Activated T-cell treated with anti-CD3 and anti-CD28 coated beads, Interleukin-2, amount 50 U/mL, for 72 hours (primary cell): Measurements from ENCODE around the gene ZDHHC11. TPM values are rescaled to one million over a fixed set of nuclear protein-coding genes. Genes with fewer than 3 reads are reported as not detected.
"Not testable (repeated sequence)": the region's sequence is repeated elsewhere in the genome, so short reads cannot be mapped to it uniquely, and the experiment has no call there.

Source experiments
- ATAC-seq, 2 donors: fragments of 150-1000 bp; cut with Tn5 transposase; replicated peaks in 1 of 2; 2 replicates each; pipeline ENCODE4 v1.10.0; 2021; ENCODE audit warnings: moderate library complexity in 2 of 2, mild to moderate bottlenecking in 1 of 2
- DNase-seq, 2 donors: peaks; one replicate each; pipeline ENCODE4 v3.0.0; 2021 to 2022; ENCODE audit warnings: mixed read lengths in 1 of 2
- H3K27ac Mint-ChIP-seq: one replicate; pipeline ENCODE4 v1.8.0; 2022; ENCODE audit warnings: mild to moderate bottlenecking, moderate library complexity, mixed read lengths
- H3K27me3 Mint-ChIP-seq: one replicate; pipeline ENCODE4 v1.8.0; 2022; ENCODE audit warnings: low read depth, mixed read lengths
- H3K36me3 Mint-ChIP-seq, 2 donors: one replicate each; pipeline ENCODE4 v1.8.0; 2022; ENCODE audit warnings: mixed read lengths in 2 of 2, mild to moderate bottlenecking in 1 of 2; ENCODE audit not compliant: insufficient read depth in 2 of 2
- H3K4me1 Mint-ChIP-seq: one replicate; pipeline ENCODE4 v1.8.0; 2022; ENCODE audit warnings: low read depth, mixed read lengths
- H3K4me3 Mint-ChIP-seq, 2 donors: one replicate each; pipeline ENCODE4 v1.8.0; 2022; ENCODE audit warnings: mild to moderate bottlenecking in 2 of 2, mixed read lengths in 2 of 2, moderate library complexity in 2 of 2
- H3K9me3 Mint-ChIP-seq, 2 donors: one replicate each; pipeline ENCODE4 v1.8.0; 2022; ENCODE audit warnings: mixed read lengths in 2 of 2
- total RNA-seq, 2 donors: library from RNA; stranded (reverse); gene quantifications; one replicate each; pipeline ENCODE4 v1.2.3, GENCODE V29; 2022

The ZDHHC11 gene
- total RNA-seq, 2 donors from 2014 or later = 28.3 to 29.5 TPM

- H3K27ac Mint-ChIP-seq, H3K9me3 Mint-ChIP-seq, H3K27me3 Mint-ChIP-seq, H3K4me3 Mint-ChIP-seq, DNase-seq, ATAC-seq, H3K4me1 Mint-ChIP-seq, H3K36me3 Mint-ChIP-seq: not testable (repeated sequence)
Observed at GRCh38 chr5:842402-843221, 8.2 kb downstream of the ZDHHC11 start.

GRCh38 chr5:841531-842401 lies 9.0 kb downstream of the ZDHHC11 start:
- ATAC-seq, DNase-seq, H3K36me3 Mint-ChIP-seq, H3K9me3 Mint-ChIP-seq, H3K4me3 Mint-ChIP-seq, H3K27me3 Mint-ChIP-seq, H3K27ac Mint-ChIP-seq, H3K4me1 Mint-ChIP-seq: not testable (repeated sequence)

DNA sequence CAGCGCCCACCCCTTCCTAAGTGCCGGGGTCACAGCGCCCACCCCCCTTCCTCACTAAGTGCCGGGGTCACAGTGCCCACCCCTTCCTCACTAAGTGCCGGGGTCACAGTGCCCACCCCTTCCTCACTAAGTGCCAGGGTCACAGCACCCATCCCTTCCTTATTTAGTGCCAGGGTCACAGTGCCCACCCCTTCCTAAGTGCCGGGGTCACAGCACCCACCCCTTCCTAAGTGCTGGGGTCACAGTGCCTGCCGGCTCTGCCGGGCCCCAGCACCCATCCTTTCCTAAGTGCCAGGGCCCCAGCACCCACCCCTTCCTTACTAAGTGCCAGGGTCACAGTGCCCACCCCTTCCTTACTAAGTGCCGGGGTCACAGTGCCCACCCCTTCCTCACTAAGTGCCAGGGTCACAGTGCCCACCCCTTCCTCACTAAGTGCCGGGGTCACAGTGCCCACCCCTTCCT lies 9.8 kb downstream of the ZDHHC11 start:
- H3K36me3 Mint-ChIP-seq, H3K9me3 Mint-ChIP-seq, H3K4me1 Mint-ChIP-seq, H3K27ac Mint-ChIP-seq, DNase-seq, ATAC-seq, H3K4me3 Mint-ChIP-seq, H3K27me3 Mint-ChIP-seq: not testable (repeated sequence)

- not testable (repeated sequence) for DNase-seq, H3K4me1 Mint-ChIP-seq, H3K27ac Mint-ChIP-seq, H3K9me3 Mint-ChIP-seq, H3K27me3 Mint-ChIP-seq, ATAC-seq, H3K4me3 Mint-ChIP-seq, H3K36me3 Mint-ChIP-seq
Observed at GRCh38 chr5:840118-840973, 10.4 kb downstream of the ZDHHC11 start.

DNA sequence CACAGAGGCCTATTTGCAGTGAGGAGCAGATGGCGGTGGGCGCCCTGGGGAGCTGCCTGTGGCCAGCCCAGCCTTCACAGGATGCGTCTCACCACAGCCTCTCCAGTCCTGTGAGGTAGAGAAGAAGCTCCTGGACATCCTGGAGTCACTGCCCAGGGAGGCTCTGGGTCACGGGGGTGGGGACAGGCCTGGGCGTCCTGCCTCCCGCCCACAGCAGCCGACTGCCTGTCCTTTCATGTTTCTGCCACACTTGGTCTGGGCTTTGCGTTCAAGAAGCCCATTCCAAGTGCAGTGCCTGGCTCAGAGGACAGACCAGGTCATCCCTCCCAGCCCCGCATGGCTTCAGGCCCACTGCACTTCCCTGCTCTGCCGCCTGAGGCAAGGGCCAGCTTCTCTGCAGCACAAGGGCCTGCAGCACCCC lies 12.3 kb downstream of the ZDHHC11 start:
- not testable (repeated sequence) for DNase-seq, ATAC-seq, H3K27ac Mint-ChIP-seq, H3K4me1 Mint-ChIP-seq, H3K27me3 Mint-ChIP-seq, H3K36me3 Mint-ChIP-seq, H3K4me3 Mint-ChIP-seq, H3K9me3 Mint-ChIP-seq

DNA sequence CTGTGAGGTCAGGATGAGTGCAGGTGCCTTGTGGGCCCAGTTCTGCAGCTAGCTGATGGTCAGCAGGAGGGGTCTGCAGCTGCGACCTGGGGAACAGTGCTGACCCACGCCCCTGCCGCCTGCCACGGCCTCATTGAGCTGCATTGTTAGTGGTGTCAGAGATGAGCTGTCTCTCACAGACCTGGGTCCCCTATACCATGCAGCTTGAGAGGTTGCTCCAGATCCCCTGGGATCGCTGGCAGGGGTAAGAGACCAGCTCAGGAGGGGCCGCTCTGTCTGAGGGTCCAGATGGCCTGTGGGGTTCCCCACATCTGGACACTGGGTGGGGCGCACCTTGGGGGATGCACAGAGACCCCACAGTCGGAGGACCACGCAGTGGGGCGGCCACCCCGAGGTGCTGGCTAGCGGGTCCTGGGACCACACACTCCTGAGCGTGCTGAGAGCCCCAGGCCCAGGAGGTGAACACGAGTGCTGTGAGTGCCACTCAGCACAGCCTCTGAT lies 13.1 kb downstream of the ZDHHC11 start:
- H3K4me1 Mint-ChIP-seq, H3K9me3 Mint-ChIP-seq, ATAC-seq, H3K36me3 Mint-ChIP-seq, H3K27me3 Mint-ChIP-seq, H3K4me3 Mint-ChIP-seq, H3K27ac Mint-ChIP-seq, DNase-seq: not testable (repeated sequence)

GRCh38 chr5:835933-836612 lies 14.7 kb downstream of the ZDHHC11 start:
- H3K4me1 Mint-ChIP-seq, H3K27me3 Mint-ChIP-seq, H3K9me3 Mint-ChIP-seq, ATAC-seq, DNase-seq, H3K27ac Mint-ChIP-seq, H3K36me3 Mint-ChIP-seq, H3K4me3 Mint-ChIP-seq: not testable (repeated sequence)

GRCh38 chr5:834013-834412 lies 16.8 kb downstream of the ZDHHC11 start:
- H3K36me3 Mint-ChIP-seq, H3K9me3 Mint-ChIP-seq, DNase-seq, H3K4me3 Mint-ChIP-seq, H3K27ac Mint-ChIP-seq, ATAC-seq, H3K27me3 Mint-ChIP-seq, H3K4me1 Mint-ChIP-seq: not testable (repeated sequence)

DNA sequence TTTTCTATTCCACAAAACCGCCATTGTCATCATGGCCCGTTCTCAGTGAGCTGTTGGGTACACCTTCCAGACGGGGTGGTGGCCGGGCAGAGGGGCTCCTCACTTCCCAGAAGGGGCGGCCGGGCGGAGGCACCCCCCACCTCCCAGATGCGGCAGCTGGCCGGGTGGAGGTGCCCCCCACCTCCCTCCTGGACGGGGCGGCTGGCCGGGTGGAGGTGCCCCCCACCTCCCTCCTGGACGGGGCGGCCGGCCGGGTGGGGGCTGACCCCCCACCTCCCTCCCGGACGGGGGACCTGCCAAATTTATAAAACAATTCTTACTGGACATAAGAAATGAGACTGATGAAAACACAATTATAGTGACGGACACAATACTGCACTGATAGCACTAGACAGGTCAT lies 22.6 kb downstream of the ZDHHC11 start:
- not testable (repeated sequence) for H3K4me3 Mint-ChIP-seq

GRCh38 chr5:825544-825943 lies 25.2 kb downstream of the ZDHHC11 start:
- H3K27me3 Mint-ChIP-seq, H3K4me1 Mint-ChIP-seq, DNase-seq, H3K36me3 Mint-ChIP-seq, H3K4me3 Mint-ChIP-seq, ATAC-seq, H3K9me3 Mint-ChIP-seq, H3K27ac Mint-ChIP-seq: not testable (repeated sequence)

More for the DNA sequence above, 22.6 kb downstream of the ZDHHC11 start:
- not testable (repeated sequence) for H3K9me3 Mint-ChIP-seq, DNase-seq, H3K27me3 Mint-ChIP-seq, H3K36me3 Mint-ChIP-seq, H3K4me1 Mint-ChIP-seq, H3K27ac Mint-ChIP-seq, ATAC-seq

- DNase-seq (no peak), ATAC-seq (no peak)
- Mint-ChIP-seq H3K4me1 (no peaks in the 10 kb centered on the region), H3K9me3 (no peaks in the 10 kb centered on the region), H3K27me3 (no peaks in the 10 kb centered on the region), H3K4me3 (no peak overlapping the region), H3K36me3 (peaks cover 0 to 2% of the 10 kb centered on the region in 2 donors), H3K27ac (no peak overlapping the region)
Observed at GRCh38 chr5:821504-821903, 29.3 kb downstream of the ZDHHC11 start.

DNA sequence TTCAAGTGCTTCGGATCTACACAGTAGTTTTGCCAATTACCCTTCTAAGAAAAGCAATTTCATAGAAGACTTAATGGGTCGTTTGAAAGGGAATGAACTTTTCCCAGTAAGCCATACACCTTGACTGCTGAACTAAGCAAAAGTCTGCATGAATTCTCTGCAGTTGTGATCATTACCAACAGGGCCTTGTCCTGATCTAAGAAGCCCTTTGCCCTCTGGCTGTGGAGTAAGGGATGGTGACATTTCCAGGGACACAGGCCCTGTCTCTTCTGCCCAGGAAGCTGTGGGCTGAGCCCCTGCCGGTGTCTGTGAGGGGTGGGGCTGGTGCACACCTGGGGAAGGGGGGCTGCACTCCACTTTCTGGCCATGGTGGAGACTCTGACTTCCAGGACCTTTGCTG lies 30.5 kb downstream of the ZDHHC11 start:
- DNase-seq = no peak
- Mint-ChIP-seq H3K9me3 (peaks cover 0 to 2% of the 10 kb centered on the region in 2 donors), H3K27me3 (no peaks in the 10 kb centered on the region), H3K36me3 (peaks cover 2 to 3% of the 10 kb centered on the region in 2 donors), H3K4me1 (no peaks in the 10 kb centered on the region), H3K27ac (no peak overlapping the region), H3K4me3 (no peak overlapping the region)
- ATAC-seq = no peak
